ENCODE results near the gene CISD3.
A peak's percentile ranks its signal among the peaks of the same experiment; 100 is the strongest.

The CISD3 gene

GRCh38 chr17:38749223-38750043 is 19.3 kb downstream of the CISD3 start:
- peak overlapping the region; percentile 92 to 98 for H3K4me3 ChIP-seq (replicated peaks in 1 of 2; ENCODE audit: low read depth in 2 of 2, low read length in 2 of 2)
- DNase-seq (ENCODE audit: low read depth in 2 of 2) = peak; percentile 73 to 87
- no peak for TF ChIP-seq CTCF (IDR thresholded peaks at IDR 0.05; ENCODE audit: low read depth, low read length)

GRCh38 chr17:38750044-38750311 is 19.8 kb downstream of the CISD3 start:
- no peak for TF ChIP-seq CTCF (IDR thresholded peaks at IDR 0.05; ENCODE audit: low read depth, low read length)
- peak overlapping the region; percentile 92 to 98 for H3K4me3 ChIP-seq (replicated peaks in 1 of 2; ENCODE audit: low read depth in 2 of 2, low read length in 2 of 2)
- DNase-seq (ENCODE audit: low read depth in 2 of 2) = no peak

- no peak for TF ChIP-seq CTCF (IDR thresholded peaks at IDR 0.05; ENCODE audit: low read depth, low read length)
- H3K4me3 ChIP-seq (replicated peaks in 1 of 2; ENCODE audit: low read depth in 2 of 2, low read length in 2 of 2) = peak overlapping the region; percentile 92 to 98
- DNase-seq (ENCODE audit: low read depth in 2 of 2) = no peak
Observed at GRCh38 chr17:38750312-38751121, 20.4 kb downstream of the CISD3 start.

GRCh38 chr17:38751144-38751807 is 21.1 kb downstream of the CISD3 start:
- no peak for DNase-seq (ENCODE audit: low read depth in 2 of 2)

GRCh38 chr17:38751808-38752307 is 21.7 kb downstream of the CISD3 start:
- TF ChIP-seq CTCF (IDR thresholded peaks at IDR 0.05; ENCODE audit: low read depth, low read length) = no peak
- DNase-seq (ENCODE audit: low read depth in 2 of 2) = peak; percentile 89 to 91
- H3K4me3 ChIP-seq (replicated peaks in 1 of 2; ENCODE audit: low read depth in 2 of 2, low read length in 2 of 2) = peak overlapping the region; percentile 93 to 99

More at GRCh38 chr17:38751144-38751807, 21.1 kb downstream of the CISD3 start:
- peak overlapping the region; percentile 40 to 93 for H3K4me3 ChIP-seq (replicated peaks in 1 of 2; ENCODE audit: low read depth in 2 of 2, low read length in 2 of 2)
- no peak for TF ChIP-seq CTCF (IDR thresholded peaks at IDR 0.05; ENCODE audit: low read depth, low read length)

- no peak for TF ChIP-seq CTCF (IDR thresholded peaks at IDR 0.05; ENCODE audit: low read depth, low read length)
- H3K4me3 ChIP-seq (replicated peaks in 1 of 2; ENCODE audit: low read depth in 2 of 2, low read length in 2 of 2) = peak within 1 kb of the TSS; percentile 93 to 99
- DNase-seq (ENCODE audit: low read depth in 2 of 2) = peak; percentile 100
Observed at GRCh38 chr17:38752308-38753070, 22.3 kb downstream of the CISD3 start, which contains the start of gene PSMB3. TSS of gene PSMB3 (plus strand) at chr17:38752741. CDS start at chr17:38752827, 86 bp downstream.
